Stimulated activated CD4-positive, alpha-beta T cell treated with anti-CD3 and anti-CD28 coated beads, Interleukin-1b, Interleukin-23, amount 100 ng/mL, for 4 hours (primary cell): ENCODE measurements around the gene CERS6.

Experiments used
- DNase-seq, 2 donors: peaks; one replicate each; pipeline ENCODE4 v3.0.0-alpha.2; 2020; ENCODE audit warnings: low read depth in 2 of 2

CERS6 gene

DNA sequence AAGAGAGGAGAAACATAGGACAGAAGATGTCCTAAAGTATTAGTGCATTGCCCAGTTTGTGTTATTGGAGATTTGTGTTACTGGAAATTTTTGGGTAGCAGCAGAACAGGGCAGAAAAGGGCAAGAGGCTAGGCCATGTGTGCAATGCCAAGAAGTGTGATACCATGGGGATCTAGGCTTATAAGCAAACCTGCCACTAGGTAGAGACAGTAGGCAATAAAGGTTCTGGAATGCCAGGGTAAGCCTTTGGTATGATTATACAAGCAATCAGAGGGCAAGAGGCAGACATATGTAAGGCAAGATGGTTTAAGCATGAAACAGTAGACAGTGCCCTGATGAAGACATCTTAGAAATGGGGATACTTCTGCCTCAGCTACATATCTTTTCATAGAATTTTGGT lies 12.3 kb upstream of the CERS6 start:
- DNase-seq = no peak

DNA sequence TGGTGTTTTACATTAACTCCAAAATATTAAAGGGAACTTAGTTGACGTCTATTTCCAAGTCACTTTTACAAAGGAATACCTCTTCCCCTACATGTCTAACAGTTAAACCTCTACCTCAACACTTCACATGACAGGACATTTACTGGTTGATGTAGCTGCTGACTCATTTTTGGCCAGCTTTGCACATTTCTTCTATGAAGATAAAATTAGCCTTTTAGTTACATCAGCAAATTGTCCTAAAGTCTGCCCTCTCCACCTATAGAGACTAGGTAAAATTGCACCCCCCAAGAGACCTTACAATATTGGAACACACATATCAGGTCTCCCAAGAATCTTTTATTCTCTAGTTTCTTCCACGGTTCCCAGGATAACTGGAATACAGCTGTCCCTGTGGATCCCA lies 10.1 kb upstream of the CERS6 start:
- no peak for DNase-seq

DNA sequence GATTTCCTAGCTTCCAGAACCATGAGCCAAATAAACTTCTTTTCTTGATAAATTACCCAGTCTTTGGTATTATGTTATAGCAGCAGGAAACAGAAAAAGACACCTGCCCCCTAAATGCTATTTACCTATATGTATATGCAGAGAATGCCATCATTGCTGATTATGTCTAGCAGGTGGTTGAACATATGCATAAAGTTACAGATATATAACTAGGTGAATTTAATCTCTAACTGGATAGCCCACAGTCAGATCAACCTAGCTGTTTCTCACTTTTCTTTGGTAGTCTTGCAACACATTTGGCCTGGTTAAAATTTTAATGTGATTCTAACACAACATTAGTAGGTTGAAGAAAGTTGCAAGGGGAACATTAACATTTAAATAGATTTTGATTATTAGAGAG lies 7.1 kb upstream of the CERS6 start:
- DNase-seq = no peak

DNA sequence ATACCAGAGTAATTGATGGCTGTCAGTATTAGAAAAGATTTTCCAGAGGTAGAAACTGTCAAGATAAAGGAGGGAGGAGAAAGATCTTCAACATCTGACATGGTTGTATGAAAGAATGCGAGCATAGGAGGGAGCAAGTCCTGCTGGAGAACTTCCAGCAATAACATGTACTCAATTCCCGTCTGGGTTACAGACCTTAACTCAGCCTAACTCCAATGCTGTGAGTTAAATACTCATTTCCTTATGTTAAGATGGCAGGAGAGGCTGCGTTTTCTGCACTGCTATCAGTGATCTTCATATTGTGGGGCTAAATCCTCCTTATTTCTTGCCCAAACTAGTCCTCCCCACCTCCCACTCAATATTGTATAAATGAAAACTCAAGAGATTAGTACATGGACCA lies 6.7 kb upstream of the CERS6 start:
- DNase-seq = no peak

DNA sequence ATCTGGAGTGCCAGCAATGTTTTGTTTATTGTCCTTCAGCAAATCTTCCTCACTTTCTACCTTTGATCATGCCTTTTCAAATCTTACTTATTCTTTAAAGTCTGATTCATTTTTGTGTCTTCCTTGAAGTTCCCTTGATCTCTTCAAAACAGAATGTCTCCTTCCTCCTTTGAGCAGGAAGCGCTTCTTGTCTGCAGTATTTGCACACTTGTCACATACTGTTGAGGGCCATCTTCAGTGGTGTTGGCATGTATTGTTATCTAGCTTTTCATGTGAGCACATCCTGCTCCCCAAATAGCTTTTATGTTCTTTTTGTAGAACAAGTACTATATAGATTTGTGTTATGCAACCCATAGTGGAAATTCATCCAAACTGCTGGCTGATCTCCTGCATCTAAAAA lies 5.9 kb upstream of the CERS6 start:
- DNase-seq = no peak

DNA sequence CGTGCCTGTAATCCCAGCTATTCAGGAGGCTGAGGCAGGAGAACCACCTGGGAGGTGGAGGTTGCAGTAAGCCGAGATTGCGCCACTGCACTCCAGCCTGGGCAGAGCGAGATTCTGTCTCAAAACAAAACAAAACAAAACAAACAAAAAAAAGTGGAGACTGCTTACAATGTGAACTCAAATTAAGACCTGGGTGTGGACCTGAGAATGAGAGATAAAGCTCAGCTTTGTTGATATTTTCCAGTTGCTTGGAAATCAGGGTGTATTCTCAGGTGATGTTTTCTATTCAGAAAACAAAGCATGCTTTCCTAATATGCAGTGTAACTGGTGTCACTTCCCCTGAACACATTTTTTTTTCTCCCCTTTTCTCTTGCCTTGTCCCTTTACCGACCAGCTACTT lies 5.3 kb upstream of the CERS6 start:
- DNase-seq = no peak

DNA sequence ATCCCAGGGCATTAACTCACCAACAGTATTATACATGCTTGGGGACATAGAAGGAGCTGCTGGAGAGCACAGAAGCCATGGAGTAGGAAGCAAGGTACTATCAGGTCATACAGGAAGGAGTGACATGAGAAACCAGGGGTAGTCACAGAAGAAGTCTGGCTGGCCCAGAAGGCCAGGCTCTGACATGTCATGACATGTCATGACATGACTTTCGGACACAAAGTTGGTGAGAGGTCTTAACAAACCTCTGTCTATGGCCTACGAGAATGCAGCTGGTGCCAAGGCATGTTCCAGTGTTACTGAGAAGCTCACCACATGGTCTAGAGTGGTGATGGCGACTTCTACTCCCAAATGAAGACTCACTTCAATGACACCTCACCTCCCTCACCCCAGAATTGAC lies 3.3 kb upstream of the CERS6 start:
- DNase-seq = no peak

- DNase-seq = no peak
Measured at GRCh38 chr2:168453404-168453803, 2.7 kb upstream of the CERS6 start.

DNA sequence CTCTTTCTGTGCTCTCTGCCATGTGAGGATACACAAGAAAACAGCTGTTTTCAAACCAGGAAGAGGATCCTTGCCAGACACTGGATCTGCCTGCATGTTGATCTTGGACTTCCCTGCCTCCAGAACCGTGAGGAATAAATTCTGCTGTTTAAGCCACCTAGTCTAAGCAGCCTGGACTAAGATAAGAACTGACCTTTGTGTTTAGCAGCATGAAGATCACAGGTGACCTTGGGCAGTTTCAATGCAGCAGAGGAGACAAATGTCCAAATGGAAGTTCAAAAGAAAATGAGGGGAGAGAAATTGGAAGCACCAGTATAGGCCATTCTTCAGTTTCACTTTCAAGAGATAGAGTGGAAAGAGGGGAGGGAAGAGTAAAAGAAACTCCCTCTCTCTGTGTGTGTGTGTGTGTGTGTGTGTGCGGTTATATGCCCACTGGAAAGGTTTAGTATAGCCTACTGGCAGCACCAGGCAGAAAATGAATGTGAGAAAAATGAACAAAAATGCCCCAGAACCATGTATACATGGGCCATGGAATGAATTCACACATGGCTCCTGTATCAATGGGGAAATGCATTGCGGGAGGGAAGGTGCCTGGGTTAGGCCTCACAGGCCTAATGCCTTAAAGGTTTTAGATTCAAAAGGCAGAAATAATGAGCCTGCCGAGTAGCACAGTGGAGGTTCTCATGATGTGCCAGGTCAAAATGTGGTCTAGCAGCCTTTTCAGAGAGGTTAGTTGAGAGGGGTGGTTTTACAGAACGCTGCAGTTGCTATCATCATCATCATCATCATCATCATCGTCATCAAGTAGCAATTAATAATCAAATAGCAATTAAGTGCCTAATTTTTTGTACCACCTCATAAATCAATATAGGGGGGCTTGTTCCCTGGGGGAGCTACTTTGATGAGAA lies 1.1 kb upstream of the CERS6 start:
- DNase-seq = no peak

GRCh38 chr2:168456521-168457189 lies 583 bp downstream of the CERS6 start:
- DNase-seq = peak; percentile 39 to 48

DNA sequence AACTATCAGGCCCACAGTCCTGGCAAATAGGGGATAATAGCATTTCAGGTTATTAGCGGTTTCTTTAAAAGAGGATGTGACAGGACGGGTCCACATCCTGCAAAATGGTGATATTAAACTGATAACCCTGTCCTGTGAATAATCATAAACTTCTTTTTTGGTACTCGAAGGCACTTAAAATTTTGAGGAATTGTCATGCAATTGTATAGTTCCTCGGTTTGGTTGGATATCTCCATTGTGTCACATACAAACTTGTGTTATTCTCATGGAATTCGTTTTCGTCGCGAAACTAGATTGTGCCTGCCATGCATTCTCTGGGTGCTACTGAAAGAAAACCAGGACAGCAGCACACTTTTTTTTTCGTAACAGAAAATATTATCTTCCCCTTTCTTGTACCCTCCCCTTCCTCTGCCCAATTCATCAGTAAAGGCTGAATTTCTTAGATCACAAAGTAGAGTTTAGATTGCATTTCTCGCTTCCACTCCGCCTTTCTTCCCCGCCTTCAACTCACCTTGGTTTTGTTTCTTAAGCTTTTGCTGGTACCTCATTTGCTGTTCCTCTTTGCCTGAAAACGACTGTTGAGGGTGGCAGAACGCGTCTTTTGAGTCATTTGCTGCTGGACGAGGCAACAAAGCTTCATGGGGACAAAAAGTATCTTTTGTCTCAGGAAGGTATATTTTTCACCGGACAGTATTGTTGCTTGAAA lies 1.3 kb downstream of the CERS6 start:
- DNase-seq = no peak

DNA sequence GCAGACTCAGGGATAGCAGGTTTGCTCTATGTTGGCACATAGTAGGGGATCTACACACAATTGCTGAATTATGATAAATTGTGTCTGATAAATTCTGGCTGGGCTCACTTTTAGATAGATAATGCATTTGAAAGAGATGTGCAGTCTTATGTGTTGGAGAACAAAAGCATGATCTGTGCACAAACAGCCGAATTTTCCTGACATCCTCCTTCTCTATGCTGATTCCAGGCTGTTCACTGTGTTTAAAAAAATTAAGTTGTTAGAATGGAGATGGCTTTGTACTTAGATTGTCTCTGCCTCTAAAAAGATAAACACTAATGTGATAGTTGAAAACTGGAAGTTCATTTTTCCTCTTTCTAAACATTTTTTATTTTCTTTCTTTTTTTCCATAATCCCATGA lies 2.1 kb downstream of the CERS6 start:
- DNase-seq = no peak

- DNase-seq = no peak
Measured at GRCh38 chr2:168459256-168459655, 3.2 kb downstream of the CERS6 start.

GRCh38 chr2:168460571-168460970 lies 4.5 kb downstream of the CERS6 start:
- no peak for DNase-seq

DNA sequence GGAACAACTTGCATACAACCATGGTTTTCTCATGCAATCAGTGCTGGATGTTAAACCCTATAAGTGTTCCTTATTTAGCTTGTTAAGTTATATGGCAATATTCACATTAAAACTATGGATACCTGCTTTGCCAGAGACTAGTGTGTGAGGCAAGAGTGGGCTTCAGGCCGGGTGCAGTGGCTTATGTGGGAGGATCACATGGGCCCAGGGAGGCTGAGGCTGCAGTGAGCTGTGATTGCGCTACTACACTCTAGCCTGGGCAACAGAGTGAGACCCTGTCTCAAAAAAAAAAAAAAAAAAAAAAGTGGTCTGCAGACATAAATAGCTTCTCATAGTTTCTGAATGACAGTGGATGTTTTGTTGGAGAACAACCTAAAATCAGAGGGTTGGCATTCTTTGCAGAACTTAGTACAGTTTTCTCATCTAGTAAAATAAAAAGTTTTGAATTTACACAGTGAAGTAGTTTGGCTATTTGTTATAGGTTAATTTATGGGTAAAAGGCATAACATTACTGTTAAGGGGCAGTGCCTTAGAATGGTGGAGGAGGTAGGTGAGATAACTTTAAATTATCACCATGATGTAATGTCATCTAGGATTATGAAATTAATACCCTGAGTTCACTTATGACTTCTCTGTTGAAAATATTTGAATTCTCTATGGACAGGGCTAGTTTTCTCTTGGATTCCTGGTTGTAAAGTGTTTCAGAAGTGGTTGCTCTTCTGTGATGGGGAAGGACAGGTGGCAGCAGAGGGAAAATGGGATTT lies 5.3 kb downstream of the CERS6 start:
- no peak for DNase-seq

DNA sequence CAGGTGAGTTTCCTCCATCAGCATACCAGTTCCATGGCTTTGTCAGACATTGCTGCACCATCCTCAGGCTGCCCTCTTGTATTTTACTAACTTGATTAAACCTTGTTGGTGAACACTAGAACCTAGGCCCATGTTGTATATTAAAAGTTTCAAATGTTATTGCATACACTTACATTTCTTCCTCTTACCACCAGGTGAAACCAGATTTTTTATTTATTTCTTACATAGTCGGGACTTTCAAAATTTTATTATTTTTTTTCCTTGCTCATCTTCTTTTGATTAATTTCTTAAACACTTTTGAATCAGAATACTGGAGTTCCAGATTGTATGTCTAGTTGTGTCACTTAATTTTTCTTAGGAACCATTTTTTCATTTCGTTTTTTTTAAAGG lies 5.9 kb downstream of the CERS6 start:
- no peak for DNase-seq

DNA sequence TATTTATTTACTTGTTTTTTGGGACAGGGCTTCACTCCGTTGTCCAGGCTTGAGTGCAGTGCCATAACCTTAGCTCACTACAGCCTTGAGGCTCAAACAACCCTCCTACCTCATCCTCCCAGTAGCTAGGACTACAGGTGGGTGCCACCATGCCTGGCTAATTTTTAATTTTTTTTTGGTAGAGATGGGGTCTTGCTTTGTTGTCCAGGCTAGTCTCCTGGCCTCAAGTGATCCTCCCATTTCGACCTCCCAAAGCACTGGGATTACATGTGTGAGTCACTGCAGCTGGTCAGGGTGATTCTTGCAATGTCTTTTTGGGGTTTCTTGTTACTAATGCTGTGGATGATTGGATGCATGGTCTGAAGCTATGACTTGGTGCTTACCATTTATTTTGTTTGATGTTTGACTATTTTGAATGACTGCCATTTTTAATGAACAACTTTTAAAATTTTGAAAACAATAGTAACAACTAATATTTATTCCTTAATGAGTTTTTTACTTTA lies 6.5 kb downstream of the CERS6 start:
- no peak for DNase-seq

- no peak for DNase-seq
Measured at GRCh38 chr2:168465594-168465993, 9.5 kb downstream of the CERS6 start.

GRCh38 chr2:168466190-168466737 lies 10.2 kb downstream of the CERS6 start:
- no peak for DNase-seq

DNA sequence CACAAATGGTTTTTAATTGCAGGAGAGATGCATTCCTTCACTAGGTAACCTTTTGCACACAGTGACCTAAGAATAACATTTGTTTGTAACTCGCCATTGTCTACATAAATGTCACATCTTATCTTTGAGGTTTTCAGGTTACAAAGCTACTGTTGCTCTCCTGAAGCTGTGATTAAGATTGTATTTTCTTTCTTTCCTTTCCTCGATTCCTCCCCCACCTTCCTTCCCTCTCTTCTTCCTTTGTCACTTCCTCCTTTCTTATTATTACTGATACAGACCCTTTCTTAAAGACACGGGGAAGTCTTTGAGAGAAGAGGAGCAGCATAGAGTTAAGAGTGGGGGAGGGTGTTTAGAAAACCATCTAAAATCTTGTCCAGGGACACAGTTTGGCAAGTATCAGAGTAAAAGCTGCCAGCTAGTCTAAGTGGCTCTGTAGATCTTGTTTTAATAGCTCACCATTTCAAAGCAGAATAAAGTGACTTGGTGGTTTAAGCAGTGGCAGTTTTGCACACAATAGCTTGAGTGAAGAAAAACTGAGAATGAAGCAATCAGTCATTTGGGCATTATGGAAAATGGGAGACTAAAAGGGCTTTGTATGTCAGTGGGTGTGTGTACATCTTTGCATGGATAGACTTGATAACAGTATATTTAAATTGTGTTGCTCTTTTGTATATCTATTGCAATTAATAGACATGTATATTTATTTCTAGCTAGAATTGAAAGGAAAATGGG lies 10.9 kb downstream of the CERS6 start:
- DNase-seq = no peak

DNA sequence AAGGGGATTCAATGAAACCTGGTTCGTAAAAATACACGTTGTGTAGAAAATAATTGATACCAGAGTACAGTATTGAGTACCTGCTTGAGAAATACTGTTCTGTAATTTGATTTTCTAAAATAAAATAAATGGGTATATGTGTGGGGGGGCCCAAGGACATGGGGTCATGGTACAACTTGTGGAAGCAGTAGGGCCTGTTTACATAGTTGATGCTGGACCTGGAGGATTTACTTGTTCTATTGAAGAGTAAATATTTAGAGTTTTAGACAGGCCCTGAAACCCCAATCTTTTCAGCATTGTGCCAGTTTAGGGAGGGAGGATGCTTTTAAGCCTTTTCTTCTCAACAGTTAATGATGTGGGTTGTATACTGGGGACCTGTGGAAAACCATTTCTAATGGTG lies 11.7 kb downstream of the CERS6 start:
- DNase-seq = no peak
